Measurements from ENCODE around the gene NOVA2. TPM values are rescaled to one million over a fixed set of nuclear protein-coding genes. Genes with fewer than 3 reads are reported as not detected.

The NOVA2 gene
- total and polyA plus RNA-seq, 2 of the 8 experiments (the other 6 are each of a cell fraction or from before 2014, with no cell fraction given) = 3.2 to 24.6 TPM

DNA sequence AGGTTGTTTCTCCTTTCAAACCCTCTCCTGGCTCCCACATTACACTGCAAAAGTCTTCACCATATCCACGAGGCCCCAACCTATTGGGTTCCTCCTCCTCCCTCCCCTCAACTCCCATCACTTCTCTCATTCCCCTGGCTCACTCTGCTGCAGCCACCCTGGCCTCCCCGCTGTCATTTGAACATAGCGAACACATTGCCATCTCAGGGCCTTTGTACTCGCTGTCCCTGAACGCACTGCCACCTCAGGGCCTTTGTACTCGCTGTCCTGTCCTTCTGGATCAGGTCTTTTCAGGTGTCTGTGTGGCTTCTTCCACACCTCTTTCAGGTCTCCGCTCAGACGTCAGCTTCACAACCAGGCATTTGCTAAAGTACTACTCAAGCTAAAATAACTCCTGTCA is 23.3 kb upstream of the NOVA2 start:
- no peak overlapping the region for H4K5ac ChIP-seq (ENCODE audit: insufficient read length, low read depth, low read length)
- no peak overlapping the region for H2BK20ac ChIP-seq (ENCODE audit: low read length)
- ChIA-PET CTCF (ENCODE audit: partially characterized antibody) (interaction anchor here (1.2 to 1.7 kb wide), 3 partner anchors 13 to 78 kb away, joined by 3 to 8 read pairs (median 3); no protein-coding TSS in a partner anchor), POLR2A (ENCODE audit: partially characterized antibody) (no interaction called here)
- TF ChIP-seq, protein P1, sequence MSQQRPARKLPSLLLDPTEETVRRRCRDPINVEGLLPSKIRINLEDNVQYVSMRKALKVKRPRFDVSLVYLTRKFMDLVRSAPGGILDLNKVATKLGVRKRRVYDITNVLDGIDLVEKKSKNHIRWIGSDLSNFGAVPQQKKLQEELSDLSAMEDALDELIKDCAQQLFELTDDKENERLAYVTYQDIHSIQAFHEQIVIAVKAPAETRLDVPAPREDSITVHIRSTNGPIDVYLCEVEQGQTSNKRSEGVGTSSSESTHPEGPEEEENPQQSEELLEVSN (IDR thresholded peaks at IDR 0.05) = no peak
- TF ChIP-seq SIRT6 (IDR thresholded peaks at IDR 0.05; ENCODE audit: low read length) (no peak), JUN (IDR thresholded peaks at IDR 0.05; ENCODE audit: low read depth, low read length) (no peak), FOSL1 (IDR thresholded peaks at IDR 0.05; ENCODE audit: insufficient read depth, low read depth, low read length) (no peak), SIX5 (IDR thresholded peaks at IDR 0.05; ENCODE audit: low read depth, low read length) (no peak), CEBPB (IDR thresholded peaks at IDR 0.05; ENCODE audit: low read depth, low read length) (no peak), NANOG (IDR thresholded peaks at IDR 0.05; ENCODE audit: insufficient read depth, low read depth, low read length, poor library complexity, severe bottlenecking) (no peak)
- peaks cover 0 to 9% of the 10 kb centered on the region in 2 experiments; a peak in 2 of 4 replicates for H3K79me2 ChIP-seq (ENCODE audit: control insufficient read depth in 1 of 2, insufficient read depth in 2 of 2, low read length in 2 of 2)
- H2BK5ac ChIP-seq (ENCODE audit: low read depth, low read length) = no peak overlapping the region; the same call in 1 of the 2 replicates
- no peak overlapping the region for H3K4ac ChIP-seq (replicated peaks; ENCODE audit: insufficient read length, low read depth, low read length)
- H4K91ac ChIP-seq (replicated peaks; ENCODE audit: insufficient read length, low read length) = no peak overlapping the region
- peaks cover 14% of the 10 kb centered on the region for H3K23me2 ChIP-seq (ENCODE audit: low read depth, low read length)
- no peaks in the 10 kb centered on the region for H3K27me3 ChIP-seq (replicated peaks in 1 of 4; ENCODE audit: control insufficient read depth in 3 of 4, extremely low read depth in 1 of 4, insufficient read depth in 3 of 4, low read length in 3 of 4)
- 79% methylated on average over 8 of the region's 8 CpGs; no CpG with 5 or more reads in 1 of the 2 experiments for WGBS, 2 experiments (ENCODE audit: extremely low coverage in 1 of 2, insufficient coverage in 1 of 2, insufficient read length in 1 of 2, insufficient replicate concordance in 2 of 2, low coverage in 1 of 2, low lambda C conversion rate in 2 of 2, missing lambda C conversion rate in 1 of 2)
- H4K8ac ChIP-seq (ENCODE audit: extremely low read depth, insufficient read depth, low read length) = no peak overlapping the region
- H3K79me1 ChIP-seq (ENCODE audit: low read depth, low read length) = peaks cover 7% of the 10 kb centered on the region; the same call in 1 of the 2 replicates
- no peak overlapping the region for H3K56ac ChIP-seq (replicated peaks; ENCODE audit: insufficient read length, low read depth, low read length)
- H3K4me2 ChIP-seq (ENCODE audit: insufficient read depth in 1 of 2, low read depth in 2 of 2, low read length in 2 of 2) = no peak overlapping the region; a peak in 1 of 4 replicates
- H3K14ac ChIP-seq (ENCODE audit: insufficient read length) = no peak overlapping the region
- H2BK120ac ChIP-seq (replicated peaks; ENCODE audit: low read depth, low read length) = no peak overlapping the region
- no peak overlapping the region for H3K4me3 ChIP-seq (ENCODE audit: extremely low read depth in 1 of 4, insufficient read depth in 2 of 4, low read depth in 3 of 4, low read length in 4 of 4)
- peaks cover 3 to 10% (median 4%) of the 10 kb centered on the region in 4 experiments; a peak in 6 of 7 replicates for H3K4me1 ChIP-seq (replicated peaks in 1 of 4; ENCODE audit: control insufficient read depth in 3 of 4, insufficient read depth in 4 of 4, low read length in 3 of 4)
- H2BK15ac ChIP-seq (ENCODE audit: low read length) = no peak overlapping the region
- no peak overlapping the region for H2AFZ ChIP-seq (ENCODE audit: low read length)
- DNase-seq (ENCODE audit: low read depth in 1 of 2, low spot score in 2 of 2) (no peak), FAIRE-seq (no peak)
- H3K9ac ChIP-seq (replicated peaks in 1 of 4; ENCODE audit: extremely low read depth in 1 of 4, low read depth in 3 of 4, low read length in 3 of 4) = no peak overlapping the region
- H3K18ac ChIP-seq (ENCODE audit: extremely low read depth, low read length) = no peak overlapping the region
- no peaks in the 10 kb centered on the region for H4K20me1 ChIP-seq (replicated peaks in 1 of 2; ENCODE audit: control insufficient read depth in 1 of 2, insufficient read depth in 2 of 2, low read length in 2 of 2)
- no peak overlapping the region for H3K27ac ChIP-seq (ENCODE audit: low read depth, low read length)
- H3K36me3 ChIP-seq (ENCODE audit: control insufficient read depth in 2 of 4, insufficient read depth in 4 of 4, low read length in 3 of 4) = 0 out of 8 replicates have a peak, but pooled peaks cover 0 to 6% (median 0%) of the 10 kb centered on the region in 4 experiments
- H3K9me3 ChIP-seq (ENCODE audit: insufficient read depth in 2 of 2, low read depth in 1 of 2, low read length in 1 of 2) = no peaks in the 10 kb centered on the region
- H2BK12ac ChIP-seq (ENCODE audit: low read depth, low read length) = no peak overlapping the region
- H2AK5ac ChIP-seq (ENCODE audit: low read depth, low read length) = no peak overlapping the region
- H3K23ac ChIP-seq (ENCODE audit: insufficient read length) = no peak overlapping the region
